Upper lobe of right lung (tissue), 1 donor: ENCODE measurements around the gene SLC13A3. TPM values are rescaled to one million over a fixed set of nuclear protein-coding genes. Genes with fewer than 3 reads are reported as not detected.

Experiments used
- ATAC-seq: fragments of 200-7000 bp; cut with Tn5 transposase; one replicate; pipeline ENCODE4 v1.9.1; 2020; ENCODE audit warnings: mild to moderate bottlenecking, moderate library complexity
- DNase-seq: peaks from one replicate; pipeline ENCODE4 v3.0.0-alpha.2; 2020
- H3K27ac ChIP-seq: fragments of 200-600 bp; one replicate; pipeline ENCODE4 v1.8.0; 2022
- H3K27me3 ChIP-seq: fragments of 200-600 bp; one replicate; pipeline ENCODE4 v1.8.0; 2022; ENCODE audit warnings: mild to moderate bottlenecking
- H3K36me3 ChIP-seq: fragments of 200-600 bp; one replicate; pipeline ENCODE4 v1.8.0; 2022
- H3K4me1 ChIP-seq: fragments of 200-600 bp; one replicate; pipeline ENCODE4 v1.8.0; 2022
- H3K4me3 ChIP-seq: fragments of 200-600 bp; one replicate; pipeline ENCODE4 v1.8.0; 2022; ENCODE audit warnings: mild to moderate bottlenecking
- H3K9me3 ChIP-seq: fragments of 200-600 bp; one replicate; pipeline ENCODE4 v1.8.0; 2022
- CTCF ChIP-seq: fragments of 200-600 bp; IDR thresholded peaks from one replicate; pipeline ENCODE4 v1.8.0; 2022; ENCODE audit warnings: antibody characterized with exemption
- intact Hi-C: fragments of 100-400 bp; cut with DNase I; formaldehyde crosslinking; loops from one replicate; pipeline ENCODE4 v1.11.0; 2022
- total RNA-seq: library from RNA; stranded (reverse); fragmentation: NEBNext Ultra II Directional; extraction: Animal tissue kit (Norgen Biotek cat#: 25700); gene quantifications from one replicate; pipeline ENCODE4 v1.2.1, GENCODE V29; 2021
- donor health status: DM: no; HTN: yes; CAD: no; lungs with severe emphysema.

The SLC13A3 gene
- total RNA-seq, 1 donor from 2014 or later = 1.6 TPM

GRCh38 chr20:46647469-46647868 is 3.8 kb downstream of the SLC13A3 start:
- no peak for ATAC-seq
- Histone ChIP-seq H3K4me3 (no peak overlapping the region), H3K4me1 (no peaks in the 10 kb centered on the region), H3K9me3 (no peaks in the 10 kb centered on the region), H3K36me3 (no peaks in the 10 kb centered on the region), H3K27ac (no peak overlapping the region), H3K27me3 (peaks cover 21% of the 10 kb centered on the region)
- no peak for DNase-seq
- TF ChIP-seq CTCF = no peak
- intact Hi-C loops = no loop called here

- ATAC-seq (no peak), DNase-seq (no peak)
- Histone ChIP-seq H3K36me3 (no peaks in the 10 kb centered on the region), H3K4me3 (no peak overlapping the region), H3K9me3 (no peaks in the 10 kb centered on the region), H3K27me3 (peaks cover 15% of the 10 kb centered on the region), H3K4me1 (no peaks in the 10 kb centered on the region), H3K27ac (no peak overlapping the region)
- no peak for TF ChIP-seq CTCF
- intact Hi-C loops = no loop called here
These were observed 4.4 kb downstream of the SLC13A3 start for GRCh38 chr20:46646659-46647380.

GRCh38 chr20:46646122-46646521 is 5.1 kb downstream of the SLC13A3 start:
- Histone ChIP-seq H3K4me1 (no peaks in the 10 kb centered on the region), H3K36me3 (no peaks in the 10 kb centered on the region), H3K9me3 (no peaks in the 10 kb centered on the region), H3K27me3 (peaks cover 8% of the 10 kb centered on the region), H3K4me3 (no peak overlapping the region), H3K27ac (no peak overlapping the region)
- ATAC-seq (no peak), DNase-seq (no peak)
- TF ChIP-seq CTCF = no peak
- intact Hi-C loops = no loop called here

GRCh38 chr20:46644733-46645132 is 6.5 kb downstream of the SLC13A3 start:
- DNase-seq (no peak), ATAC-seq (no peak)
- no peak overlapping the region for H3K4me3 ChIP-seq

GRCh38 chr20:46644160-46644559 is 7.1 kb downstream of the SLC13A3 start:
- ATAC-seq (no peak), DNase-seq (no peak)
- TF ChIP-seq CTCF = no peak
- Histone ChIP-seq H3K4me3 (no peak overlapping the region), H3K36me3 (no peaks in the 10 kb centered on the region), H3K27ac (no peak overlapping the region), H3K27me3 (no peaks in the 10 kb centered on the region), H3K9me3 (no peaks in the 10 kb centered on the region), H3K4me1 (no peaks in the 10 kb centered on the region)
- intact Hi-C loops = no loop called here

More at GRCh38 chr20:46644733-46645132, 6.5 kb downstream of the SLC13A3 start:
- no peak for TF ChIP-seq CTCF
- H3K36me3 ChIP-seq = no peaks in the 10 kb centered on the region
- H3K27ac ChIP-seq = no peak overlapping the region
- H3K4me1 ChIP-seq = no peaks in the 10 kb centered on the region
- no peaks in the 10 kb centered on the region for H3K27me3 ChIP-seq
- intact Hi-C loops = no loop called here
- no peaks in the 10 kb centered on the region for H3K9me3 ChIP-seq

GRCh38 chr20:46642969-46643343 is 8.3 kb downstream of the SLC13A3 start:
- ATAC-seq (no peak), DNase-seq (no peak)
- TF ChIP-seq CTCF = no peak
- Histone ChIP-seq H3K4me3 (no peak overlapping the region), H3K36me3 (no peaks in the 10 kb centered on the region), H3K9me3 (no peaks in the 10 kb centered on the region), H3K27me3 (no peaks in the 10 kb centered on the region), H3K4me1 (no peaks in the 10 kb centered on the region), H3K27ac (no peak overlapping the region)
- intact Hi-C loops = no loop called here
